ENCODE results near the gene PLPP1.
"Not testable (repeated sequence)": the region's sequence is repeated elsewhere in the genome, so short reads cannot be mapped to it uniquely, and the experiment has no call there.

Gene PLPP1

GRCh38 chr5:55541056-55541635 is 6.4 kb upstream of the PLPP1 start:
- no peak for DNase-seq

GRCh38 chr5:55540525-55540924 is 5.8 kb upstream of the PLPP1 start:
- no peak for DNase-seq

DNA sequence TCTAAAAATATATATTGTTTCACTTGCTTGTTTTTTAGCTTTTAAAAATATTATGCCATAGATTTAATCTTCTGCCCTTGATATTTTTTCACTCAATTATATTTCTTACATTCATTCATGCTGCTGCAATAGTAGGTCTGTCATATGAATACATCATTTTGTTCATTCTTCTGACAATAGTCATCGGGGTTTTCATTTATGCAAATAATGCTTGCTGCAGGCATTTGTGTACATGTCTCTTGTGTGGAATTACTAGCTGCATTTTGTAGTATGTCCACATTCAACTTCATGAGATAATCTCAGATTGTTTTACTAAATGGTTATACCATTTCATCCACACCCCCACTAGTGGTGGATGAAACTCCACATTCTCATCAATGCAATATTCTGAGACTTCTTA is 5.3 kb upstream of the PLPP1 start:
- no peak for DNase-seq

- DNase-seq: no peak
Measured at GRCh38 chr5:55538661-55539060, 3.9 kb upstream of the PLPP1 start.

DNA sequence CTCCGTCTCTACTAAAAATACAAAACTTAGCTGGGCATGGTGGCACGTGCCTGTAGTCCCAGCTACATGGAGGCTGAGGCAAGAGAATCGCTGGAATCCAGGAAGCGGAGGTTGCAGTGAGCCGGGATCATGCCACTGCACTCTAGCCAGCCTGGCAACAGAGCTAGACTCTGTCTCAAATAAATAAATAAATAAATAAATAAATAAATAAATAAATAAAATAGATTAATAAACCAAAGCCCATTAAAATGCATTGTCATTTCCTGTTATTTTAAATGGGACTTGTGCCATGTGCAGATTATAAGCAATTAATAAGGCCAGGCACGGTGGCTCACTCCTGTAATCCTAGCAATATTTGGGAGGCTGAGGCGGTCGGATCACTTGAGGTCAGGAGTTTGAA is 2.6 kb upstream of the PLPP1 start:
- not testable (repeated sequence) for DNase-seq

DNA sequence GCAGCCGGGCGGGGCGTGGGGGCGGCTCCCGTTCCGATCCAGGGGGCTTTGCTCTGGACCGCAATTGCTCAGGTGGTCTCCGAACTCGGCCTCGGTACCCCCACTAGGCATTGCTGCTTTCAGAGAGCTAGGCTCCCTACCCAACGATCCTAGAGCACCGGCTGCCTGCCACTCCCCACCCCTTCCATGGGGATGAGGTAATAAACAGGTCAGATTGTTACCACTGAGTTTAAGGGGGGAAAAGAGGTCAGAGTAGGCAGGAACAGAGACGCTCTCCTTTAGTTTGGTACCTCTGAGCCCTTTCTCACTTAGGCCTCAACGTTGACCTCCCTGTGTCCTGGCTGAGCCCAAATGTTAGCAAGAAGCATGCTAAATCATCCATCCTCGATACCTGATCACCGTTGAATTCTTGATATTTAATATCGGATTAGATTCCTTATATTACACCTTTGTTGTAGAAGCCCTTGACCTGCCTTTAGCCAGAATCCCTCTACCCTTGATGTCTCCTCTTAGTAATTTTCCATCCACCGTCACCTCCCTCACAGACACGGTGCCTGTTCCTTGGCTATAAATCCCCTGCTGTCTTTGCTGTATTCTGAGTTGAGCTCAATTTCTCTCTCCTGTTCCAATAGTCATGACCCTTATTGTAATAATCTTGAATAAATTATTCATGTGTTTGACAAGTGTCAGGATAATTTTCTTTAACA is 588 bp upstream of the PLPP1 start:
- peak; percentile 59 for DNase-seq

- DNase-seq: peak; percentile 88
Measured at GRCh38 chr5:55533521-55534435, 986 bp downstream of the PLPP1 start.

- no peak for DNase-seq
Measured at GRCh38 chr5:55530669-55531068, 4.1 kb downstream of the PLPP1 start.

- no peak for DNase-seq
Measured at GRCh38 chr5:55524816-55525215, 9.9 kb downstream of the PLPP1 start.

DNA sequence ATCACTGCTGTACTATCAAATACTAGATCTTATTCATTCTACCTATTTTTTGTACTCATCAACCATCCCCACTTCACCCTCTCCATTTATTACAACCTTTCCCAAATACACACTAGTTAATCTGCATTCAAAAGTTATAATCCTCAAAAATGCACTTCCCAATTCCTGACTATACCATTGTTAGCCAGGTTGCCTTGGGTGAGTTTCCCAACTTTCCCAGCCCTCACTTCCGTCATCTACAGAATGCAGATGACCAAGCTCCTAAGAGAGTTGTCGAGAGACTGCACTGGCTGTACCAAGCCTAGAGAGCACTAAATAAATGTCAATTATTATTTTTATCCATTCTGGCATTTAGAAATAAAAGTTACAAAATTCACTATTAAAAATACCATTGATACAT is 11.5 kb downstream of the PLPP1 start:
- no peak for DNase-seq

GRCh38 chr5:55521881-55522280 is 12.9 kb downstream of the PLPP1 start:
- no peak for DNase-seq

DNA sequence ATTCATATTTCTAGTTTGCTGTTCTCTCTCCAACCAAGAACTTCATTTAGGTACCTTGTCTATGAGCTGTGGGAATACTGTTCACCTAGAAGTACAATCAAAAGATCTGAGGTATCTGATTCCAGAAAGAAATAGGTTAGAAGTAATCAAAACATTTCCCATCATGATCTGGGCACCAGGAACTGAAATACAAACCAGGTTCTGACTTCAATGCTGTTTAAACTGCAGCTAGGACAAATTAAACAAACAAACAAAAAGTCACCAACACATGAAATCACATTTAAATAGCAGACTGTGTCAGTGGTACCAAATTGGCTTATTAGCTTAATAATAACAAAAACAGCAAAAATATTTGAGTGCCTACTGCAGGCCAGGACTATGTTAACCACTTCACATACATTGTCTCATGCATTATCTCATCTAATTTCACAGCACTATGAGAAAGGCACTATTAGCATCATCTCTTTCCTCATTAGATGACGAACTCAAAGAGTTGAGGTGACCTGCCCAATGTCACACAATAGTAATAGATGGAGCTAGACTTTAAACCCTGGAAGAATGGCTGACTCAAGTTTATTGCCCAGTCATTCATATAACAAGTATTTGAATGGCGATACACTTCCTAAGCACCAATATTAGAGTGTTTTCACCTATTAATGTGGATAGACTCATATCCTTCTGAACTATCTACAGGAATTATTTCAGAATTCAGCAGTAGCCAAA is 14.5 kb downstream of the PLPP1 start:
- no peak for DNase-seq

DNA sequence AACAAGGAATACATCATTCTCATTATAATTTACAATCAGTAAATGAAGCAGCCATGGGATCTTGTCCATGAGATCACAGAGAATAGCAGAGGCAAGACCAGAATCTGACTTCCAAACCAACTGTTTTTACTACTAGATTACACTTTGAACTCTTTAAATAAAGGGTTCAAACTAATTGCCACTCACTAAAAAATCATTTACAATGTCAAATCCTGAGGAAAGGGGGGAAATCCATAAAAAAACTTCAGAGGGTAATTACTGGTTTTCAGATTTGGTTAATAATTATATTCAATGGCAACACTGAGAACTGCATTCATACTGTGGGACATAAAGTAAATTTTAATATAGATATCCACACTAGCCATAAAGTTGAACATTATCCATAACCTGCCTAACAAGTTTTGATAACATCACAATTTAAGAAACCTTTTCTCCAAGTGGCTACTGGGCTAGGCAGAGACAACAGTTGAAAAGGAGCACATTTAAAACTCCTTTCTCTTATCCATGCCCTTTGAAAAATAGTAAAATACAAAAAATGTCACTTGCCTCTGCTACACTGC is 15.9 kb downstream of the PLPP1 start:
- no peak for DNase-seq

DNA sequence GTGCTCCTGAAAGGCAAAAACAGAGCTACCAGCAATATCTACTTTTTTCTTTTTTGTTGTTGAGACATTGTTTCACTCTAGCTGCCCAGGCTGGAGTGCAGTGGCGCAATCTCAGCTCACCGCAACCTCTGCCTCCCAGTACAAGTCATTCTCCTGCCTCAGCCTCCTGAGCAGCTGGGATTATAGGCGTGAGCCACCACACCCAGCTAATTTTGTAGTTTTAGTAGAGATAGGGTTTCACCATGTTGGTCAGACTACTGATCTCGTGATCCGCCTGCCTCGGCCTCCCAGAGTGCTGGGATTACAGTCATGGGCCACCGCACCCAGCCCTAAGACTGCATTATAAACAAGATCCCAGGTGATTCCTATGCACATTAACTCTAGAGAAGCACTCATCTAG is 17.0 kb downstream of the PLPP1 start:
- DNase-seq: peak; percentile 33

DNA sequence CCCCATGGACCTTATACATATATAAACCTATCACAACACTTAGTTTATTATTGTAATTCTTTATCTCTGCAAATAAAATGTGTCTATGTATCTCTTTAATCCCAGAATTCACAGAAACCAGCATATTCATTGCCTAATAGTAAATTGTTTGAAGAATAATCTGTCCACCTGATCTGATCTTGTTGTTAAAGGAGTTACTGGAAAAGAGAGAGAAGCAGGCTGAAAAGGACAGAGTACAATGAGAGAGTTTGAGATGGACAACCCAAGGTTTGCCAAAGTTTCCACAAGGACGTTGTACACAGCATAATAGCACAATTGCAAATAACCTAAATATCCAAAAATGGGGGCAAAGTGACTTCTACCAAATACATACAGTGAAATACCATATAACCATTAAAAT is 23.8 kb downstream of the PLPP1 start:
- DNase-seq: no peak

DNA sequence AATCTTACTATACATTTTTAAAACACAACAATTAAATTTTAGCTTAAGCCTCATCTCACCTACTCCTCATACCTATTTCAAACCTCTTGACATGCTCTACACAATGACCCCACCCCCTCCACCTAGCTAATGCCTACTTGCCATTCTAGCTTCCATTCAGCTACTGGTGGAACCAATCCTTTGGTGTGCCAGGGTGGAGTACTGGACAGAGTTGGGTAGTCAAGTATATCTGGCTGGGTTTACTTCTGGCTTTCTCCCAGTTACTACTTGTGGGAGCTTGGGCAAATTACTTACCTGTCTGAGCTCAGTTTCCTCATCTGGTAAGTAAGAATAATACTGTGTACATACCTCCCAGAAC is 24.3 kb downstream of the PLPP1 start:
- DNase-seq: no peak

GRCh38 chr5:55509796-55510522 is 24.8 kb downstream of the PLPP1 start:
- DNase-seq: no peak

DNA sequence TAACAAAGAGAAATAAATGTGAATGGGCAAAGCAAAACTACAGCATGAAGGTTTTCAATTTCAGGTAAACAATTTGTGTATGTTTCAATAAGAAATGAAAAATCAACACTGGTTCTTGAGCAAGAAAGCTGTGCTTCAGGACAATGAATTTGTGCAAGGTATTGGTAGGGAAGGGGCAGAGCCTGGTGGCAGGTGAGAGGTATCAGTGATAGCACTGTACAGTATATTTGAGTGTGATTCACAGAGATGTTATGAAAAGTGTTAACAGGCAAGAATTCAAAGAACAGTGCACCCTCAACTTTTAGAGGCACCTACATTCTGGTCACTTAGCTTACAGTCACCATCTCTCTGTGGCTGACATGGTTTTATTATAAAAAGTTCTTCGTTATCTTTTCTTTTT is 25.7 kb downstream of the PLPP1 start:
- DNase-seq: no peak

DNA sequence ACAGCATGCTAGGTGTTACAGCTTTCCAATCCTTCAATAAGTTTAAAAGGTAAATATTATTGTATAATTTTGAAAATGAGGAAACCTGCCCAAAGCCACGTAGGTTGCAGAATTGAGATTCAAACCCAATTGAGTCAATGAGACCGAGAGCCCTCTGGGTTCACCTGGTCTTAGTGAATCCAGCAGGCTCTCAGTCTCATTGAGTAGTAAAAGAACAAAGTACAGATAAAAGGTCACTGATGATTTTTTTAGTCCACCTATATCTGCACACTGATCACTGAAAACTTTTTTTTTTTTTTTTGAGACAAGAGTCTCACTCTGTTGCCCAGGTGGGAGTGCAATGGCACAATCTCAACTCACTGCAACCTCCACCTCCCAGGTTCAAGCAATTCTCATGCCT is 27.2 kb downstream of the PLPP1 start:
- no peak for DNase-seq

- not testable (repeated sequence) for DNase-seq
Measured at GRCh38 chr5:55505711-55506110, 29.1 kb downstream of the PLPP1 start.

GRCh38 chr5:55503917-55504316 is 30.8 kb downstream of the PLPP1 start:
- DNase-seq: not testable (repeated sequence)

- DNase-seq: no peak
Measured at GRCh38 chr5:55502759-55503158, 32.0 kb downstream of the PLPP1 start.

Measured in NCI-H2171 treated with DMSO at 0.1 percent for 48 hours (cell line).